ENCODE results near the gene RFX3. TPM values are rescaled to one million over a fixed set of nuclear protein-coding genes. Genes with fewer than 3 reads are reported as not detected.

RFX3 gene
- total RNA-seq, 4 donors from 2014 or later, result 7.0 to 11.3 (median 8.6) TPM

- ATAC-seq (ENCODE audit: low FRiP score) (no peak), DNase-seq (ENCODE audit: low spot score) (no peak)
- TF ChIP-seq, protein P1, sequence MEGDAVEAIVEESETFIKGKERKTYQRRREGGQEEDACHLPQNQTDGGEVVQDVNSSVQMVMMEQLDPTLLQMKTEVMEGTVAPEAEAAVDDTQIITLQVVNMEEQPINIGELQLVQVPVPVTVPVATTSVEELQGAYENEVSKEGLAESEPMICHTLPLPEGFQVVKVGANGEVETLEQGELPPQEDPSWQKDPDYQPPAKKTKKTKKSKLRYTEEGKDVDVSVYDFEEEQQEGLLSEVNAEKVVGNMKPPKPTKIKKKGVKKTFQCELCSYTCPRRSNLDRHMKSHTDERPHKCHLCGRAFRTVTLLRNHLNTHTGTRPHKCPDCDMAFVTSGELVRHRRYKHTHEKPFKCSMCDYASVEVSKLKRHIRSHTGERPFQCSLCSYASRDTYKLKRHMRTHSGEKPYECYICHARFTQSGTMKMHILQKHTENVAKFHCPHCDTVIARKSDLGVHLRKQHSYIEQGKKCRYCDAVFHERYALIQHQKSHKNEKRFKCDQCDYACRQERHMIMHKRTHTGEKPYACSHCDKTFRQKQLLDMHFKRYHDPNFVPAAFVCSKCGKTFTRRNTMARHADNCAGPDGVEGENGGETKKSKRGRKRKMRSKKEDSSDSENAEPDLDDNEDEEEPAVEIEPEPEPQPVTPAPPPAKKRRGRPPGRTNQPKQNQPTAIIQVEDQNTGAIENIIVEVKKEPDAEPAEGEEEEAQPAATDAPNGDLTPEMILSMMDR (IDR thresholded peaks at IDR 0.05), result no peak
Measured at GRCh38 chr9:3241290-3241689, 284.5 kb downstream of the RFX3 start.

GRCh38 chr9:3240656-3241268 lies 285.0 kb downstream of the RFX3 start:
- DNase-seq (ENCODE audit: low spot score), result peak; percentile 39
- TF ChIP-seq, protein P1 (IDR thresholded peaks at IDR 0.05), result peak in 2 of 3 donors; percentile 5 to 42
- peak; percentile 64 for ATAC-seq (ENCODE audit: low FRiP score)

- TF ChIP-seq, protein P1 (IDR thresholded peaks at IDR 0.05), result no peak
- DNase-seq (ENCODE audit: low spot score) (no peak), ATAC-seq (ENCODE audit: low FRiP score) (no peak)
Measured at GRCh38 chr9:3239240-3239639, 286.6 kb downstream of the RFX3 start.

- no peak for ATAC-seq (ENCODE audit: low FRiP score)
- no peak for DNase-seq (ENCODE audit: low spot score)
- TF ChIP-seq, protein P1 (IDR thresholded peaks at IDR 0.05), result no peak
Measured at GRCh38 chr9:3238236-3238635, 287.6 kb downstream of the RFX3 start.

DNA sequence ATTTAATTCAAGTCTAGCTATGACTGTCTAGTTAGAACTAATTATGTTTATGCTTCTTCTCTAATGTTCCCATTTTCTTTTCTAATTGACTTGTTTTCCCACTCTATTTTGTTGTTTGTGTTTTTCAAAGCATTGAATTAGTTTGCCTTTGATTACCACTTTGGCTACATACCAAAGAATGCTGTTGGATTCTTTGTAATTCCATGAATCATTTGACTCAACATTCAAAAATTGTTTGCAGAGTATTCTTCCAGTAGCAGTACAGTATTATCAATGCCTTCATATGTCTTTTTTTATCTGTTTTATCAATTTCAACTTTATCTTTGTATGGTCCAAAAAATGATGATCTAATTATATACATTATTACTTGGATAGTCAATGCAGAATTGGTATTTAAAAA lies 288.7 kb downstream of the RFX3 start:
- DNase-seq (ENCODE audit: low spot score) (no peak), ATAC-seq (ENCODE audit: low FRiP score) (no peak)
- TF ChIP-seq, protein P1 (IDR thresholded peaks at IDR 0.05), result no peak

GRCh38 chr9:3235497-3235896 lies 290.3 kb downstream of the RFX3 start:
- ATAC-seq (ENCODE audit: low FRiP score) (no peak), DNase-seq (ENCODE audit: low spot score) (no peak)
- TF ChIP-seq, protein P1 (IDR thresholded peaks at IDR 0.05), result no peak

DNA sequence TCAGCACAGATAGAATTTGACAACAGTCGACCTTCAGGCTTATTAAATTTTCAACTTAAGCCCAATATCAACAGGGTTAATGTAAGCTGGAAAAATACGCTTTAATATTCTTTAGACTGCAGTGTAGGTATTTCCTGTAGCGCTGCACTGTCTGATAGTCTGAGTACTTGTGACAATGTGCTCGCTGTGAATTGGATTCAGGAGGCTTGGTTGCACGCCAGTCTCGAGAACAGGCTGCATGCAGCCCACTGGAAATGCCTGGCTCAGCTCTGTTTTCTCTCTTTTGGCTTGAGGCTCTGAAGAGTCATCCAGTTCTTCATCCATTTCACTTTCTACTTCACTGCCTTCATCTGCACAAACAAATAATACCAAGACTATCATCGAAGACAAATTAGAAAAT lies 300.9 kb downstream of the RFX3 start:
- ATAC-seq (ENCODE audit: low FRiP score), result no peak
- no peak for DNase-seq (ENCODE audit: low spot score)
- TF ChIP-seq, protein P1 (IDR thresholded peaks at IDR 0.05), result no peak

Measured in omental fat pad (tissue), 4 donors.